ENCODE data around the gene APOL1. TPM values are rescaled to one million over a fixed set of nuclear protein-coding genes. Genes with fewer than 3 reads are reported as not detected.
"Not testable (repeated sequence)": the region's sequence is repeated elsewhere in the genome, so short reads cannot be mapped to it uniquely, and the experiment has no call there.

The APOL1 gene
- total RNA-seq, 1 experiment from 2014 or later, result 33.0 TPM

- no TSS peak for BruUV-seq (replicated peaks)
- H3K36me3 ChIP-seq (ENCODE audit: low read depth), result peaks cover 71% of the 10 kb centered on the region
- no peaks in the 10 kb centered on the region for H3K79me2 ChIP-seq (ENCODE audit: low read depth)
- H3K4me3 ChIP-seq, result no peak overlapping the region
- intact Hi-C loops (cut with micrococcal nuclease; ENCODE audit: unreplicated experiment), result no loop called here
- ChIA-PET POLR2A (ENCODE audit: unreplicated experiment) (no interaction called here), CTCF (no interaction called here)
- no peak overlapping the region for H3K4me2 ChIP-seq
- no peaks in the 10 kb centered on the region for H3K4me1 ChIP-seq (replicated peaks; ENCODE audit: insufficient read depth)
- no peak overlapping the region for H3K27ac ChIP-seq
- peaks cover 62% of the 10 kb centered on the region for H4K20me1 ChIP-seq (ENCODE audit: insufficient read depth)
- no peak for DNase-seq
- H3K9me3 ChIP-seq (ENCODE audit: insufficient read depth, low read depth), result no peaks in the 10 kb centered on the region
- peaks cover 88% of the 10 kb centered on the region for H3F3A ChIP-seq (ENCODE audit: insufficient read depth, low read depth)
- no peaks in the 10 kb centered on the region for H3K27me3 ChIP-seq (ENCODE audit: insufficient read depth, low read depth)
- no peak overlapping the region for H2AFZ ChIP-seq
- H3K9me2 ChIP-seq (ENCODE audit: insufficient read depth), result no peaks in the 10 kb centered on the region
- TF ChIP-seq CTCF (conservative IDR thresholded peaks at IDR 0.05), result no peak
Observed at GRCh38 chr22:36289406-36289870, 36.5 kb downstream of the APOL1 start.

- H3K79me2 ChIP-seq (ENCODE audit: low read depth); H3K27me3 ChIP-seq (ENCODE audit: insufficient read depth, low read depth); DNase-seq; H3K4me2 ChIP-seq; H3K4me1 ChIP-seq (replicated peaks; ENCODE audit: insufficient read depth); H2AFZ ChIP-seq; H3K9me3 ChIP-seq (ENCODE audit: insufficient read depth, low read depth); H3K9me2 ChIP-seq (ENCODE audit: insufficient read depth); POLR2A ChIA-PET (ENCODE audit: unreplicated experiment); CTCF ChIA-PET; BruUV-seq (replicated peaks); H3K4me3 ChIP-seq; intact Hi-C loops (cut with micrococcal nuclease; ENCODE audit: unreplicated experiment); H3K27ac ChIP-seq: not testable (repeated sequence)
- Histone ChIP-seq H3F3A (ENCODE audit: insufficient read depth, low read depth) (peaks cover 88% of the 10 kb centered on the region), H3K36me3 (ENCODE audit: low read depth) (peaks cover 71% of the 10 kb centered on the region), H4K20me1 (ENCODE audit: insufficient read depth) (peaks cover 62% of the 10 kb centered on the region)
Observed at GRCh38 chr22:36289948-36290371, 37.0 kb downstream of the APOL1 start.

GRCh38 chr22:36290391-36291075, 37.6 kb downstream of the APOL1 start:
- H2AFZ ChIP-seq; H3K79me2 ChIP-seq (ENCODE audit: low read depth); H3K9me2 ChIP-seq (ENCODE audit: insufficient read depth); H3K4me1 ChIP-seq (replicated peaks; ENCODE audit: insufficient read depth); H3K4me2 ChIP-seq; H3K27ac ChIP-seq; H3K4me3 ChIP-seq; H3K9me3 ChIP-seq (ENCODE audit: insufficient read depth, low read depth); DNase-seq; CTCF ChIA-PET; POLR2A ChIA-PET (ENCODE audit: unreplicated experiment); intact Hi-C loops (cut with micrococcal nuclease; ENCODE audit: unreplicated experiment); BruUV-seq (replicated peaks); H3K27me3 ChIP-seq (ENCODE audit: insufficient read depth, low read depth): not testable (repeated sequence)
- Histone ChIP-seq H3F3A (ENCODE audit: insufficient read depth, low read depth) (peaks cover 88% of the 10 kb centered on the region), H3K36me3 (ENCODE audit: low read depth) (peaks cover 70% of the 10 kb centered on the region), H4K20me1 (ENCODE audit: insufficient read depth) (peaks cover 61% of the 10 kb centered on the region)

- intact Hi-C loops (cut with micrococcal nuclease; ENCODE audit: unreplicated experiment), result no loop called here
- POLR2A ChIA-PET (ENCODE audit: unreplicated experiment), result no interaction called here
- Histone ChIP-seq H3K9me3 (ENCODE audit: insufficient read depth, low read depth) (no peaks in the 10 kb centered on the region), H3F3A (ENCODE audit: insufficient read depth, low read depth) (peaks cover 88% of the 10 kb centered on the region), H3K4me3 (no peak overlapping the region), H3K36me3 (ENCODE audit: low read depth) (peaks cover 75% of the 10 kb centered on the region), H3K4me2 (no peak overlapping the region), H3K4me1 (replicated peaks; ENCODE audit: insufficient read depth) (no peaks in the 10 kb centered on the region), H3K79me2 (ENCODE audit: low read depth) (0 out of 2 replicates have a peak, but pooled peaks cover 3% of the 10 kb centered on the region), H3K27me3 (ENCODE audit: insufficient read depth, low read depth) (no peaks in the 10 kb centered on the region), H3K27ac (no peak overlapping the region), H4K20me1 (ENCODE audit: insufficient read depth) (peaks cover 62% of the 10 kb centered on the region), H2AFZ (no peak overlapping the region), H3K9me2 (ENCODE audit: insufficient read depth) (no peaks in the 10 kb centered on the region)
- BruUV-seq (replicated peaks), result no TSS peak
- TF ChIP-seq CTCF (conservative IDR thresholded peaks at IDR 0.05) (no peak), EZH2 (IDR thresholded peaks at IDR 0.05; ENCODE audit: low read depth) (no peak)
- DNase-seq, result no peak
- CTCF ChIA-PET, result no interaction called here
Observed at GRCh38 chr22:36291831-36292740, 39.2 kb downstream of the APOL1 start.

Measured in PC-9 (cell line).